Thyroid gland (tissue), 4 donors: ENCODE data around the gene RPS26. TPM values are rescaled to one million over a fixed set of nuclear protein-coding genes. Genes with fewer than 3 reads are reported as not detected.
"Not testable (repeated sequence)": the region's sequence is repeated elsewhere in the genome, so short reads cannot be mapped to it uniquely, and the experiment has no call there.

Experiments
- DNase-seq, 2 donors: peaks; one replicate each; pipeline ENCODE4 v3.0.0-alpha.2; 2019
- H3K27ac ChIP-seq, 3 donors: fragments of 200-600 bp; sonication (generic); 1 replicate in 2 of 3; 2 replicates in 1 of 3; pipeline ENCODE4 v1.5.1; 2016 to 2019; ENCODE audit warnings: mild to moderate bottlenecking in 1 of 3, moderate library complexity in 1 of 3
- H3K27me3 ChIP-seq: fragments of 200-600 bp; sonication (generic); one replicate; pipeline ENCODE4 v1.5.1; 2019
- H3K36me3 ChIP-seq, 2 donors: fragments of 200-600 bp; sonication (generic); one replicate each; pipeline ENCODE4 v1.5.1; 2016 to 2019
- H3K4me1 ChIP-seq, 2 donors: fragments of 200-600 bp; sonication (generic); one replicate each; pipeline ENCODE4 v1.5.1; 2017 to 2019
- H3K4me3 ChIP-seq, 3 donors: fragments of 200-600 bp; sonication (generic); replicated peaks in 1 of 3; 1 replicate in 2 of 3; 2 replicates in 1 of 3; pipeline ENCODE4 v1.5.1; 2016; ENCODE audit warnings: mild to moderate bottlenecking in 1 of 3
- H3K9me3 ChIP-seq: fragments of 200-600 bp; sonication (generic); one replicate; pipeline ENCODE4 v1.5.1; 2017
- CTCF ChIP-seq, 6 experiments: fragments of 200-600 bp in 3 of 6; fragments of 450-650 bp in 3 of 6; sonication (generic) in 3 of 6; IDR thresholded peaks; one replicate each; pipeline ENCODE4 v1.5.1; 2016 to 2019; ENCODE audit warnings: antibody characterized with exemption in 6 of 6, mild to moderate bottlenecking in 2 of 6, inconsistent platforms in 1 of 6, moderate library complexity in 1 of 6
- POLR2A ChIP-seq, 2 donors: fragments of 450-650 bp; IDR thresholded peaks; one replicate each; pipeline ENCODE4 v1.6.1; 2017; ENCODE audit warnings: antibody characterized with exemption in 2 of 2, mild to moderate bottlenecking in 2 of 2, moderate library complexity in 1 of 2
- WGBS, 2 donors: methylation state at CpG; one replicate each; pipeline ENCODE4 v1.1.5; 2017; 5-methylcytosine and 5-hydroxymethylcytosine counted together
- intact Hi-C: fragments of 100-400 bp; cut with DNase I; formaldehyde crosslinking; loops from one replicate; pipeline ENCODE4 v1.15.1; 2023
- total RNA-seq, 4 donors: library from RNA; depleted of rRNA; stranded (reverse); fragments of >200 nt; gene quantifications; one replicate each; pipeline ENCODE4 v1.2.3, GENCODE V29; 2016

RPS26 gene
- total RNA-seq, 4 donors from 2014 or later: 81.4 to 1,193 (median 632) TPM

- H3K27me3 ChIP-seq: no peaks in the 10 kb centered on the region
- H3K9me3 ChIP-seq: no peaks in the 10 kb centered on the region
- 57 to 61% methylated on average over 14 of the region's 14 CpGs for WGBS, 2 donors
- TF ChIP-seq POLR2A (IDR thresholded peaks at IDR 0.05): no peak
- TF ChIP-seq CTCF (IDR thresholded peaks at IDR 0.05): no peak
- H3K4me3 ChIP-seq: peak overlapping the region in 1 of 3 donors; percentile 80
- peaks cover 7 to 11% of the 10 kb centered on the region in 2 donors for H3K4me1 ChIP-seq
- DNase-seq: no peak
- peak overlapping the region; percentile 94 to 97 (median 94) for H3K27ac ChIP-seq
- H3K36me3 ChIP-seq: peaks cover 20 to 23% of the 10 kb centered on the region in 2 donors
- intact Hi-C loops: loop anchor here (10.0 kb wide), 1 partner anchor 64 kb away; the partner anchor contains the start of gene PA2G4
These were observed 661 bp upstream of the RPS26 start for GRCh38 chr12:56040963-56041551.

- peaks cover 7 to 11% of the 10 kb centered on the region in 2 donors for H3K4me1 ChIP-seq
- peak overlapping the region; percentile 74 to 88 (median 80) for H3K4me3 ChIP-seq
- WGBS, 2 donors: 0 to 1% methylated on average over 11 to 20 of the region's 20 CpGs
- H3K27me3 ChIP-seq, H3K9me3 ChIP-seq: not testable (repeated sequence)
- peaks cover 20 to 23% of the 10 kb centered on the region in 2 donors for H3K36me3 ChIP-seq
- intact Hi-C loops: loop anchor here (10.0 kb wide), 1 partner anchor 62 kb away; the partner anchor contains the start of gene PA2G4
- H3K27ac ChIP-seq: peak overlapping the region; percentile 94 to 97 (median 94)
- peak in 1 of 2 donors; percentile 10 for DNase-seq
These were observed 704 bp downstream of the RPS26 start for GRCh38 chr12:56042430-56042813.

GRCh38 chr12:56042843-56043242 is 1.1 kb downstream of the RPS26 start:
- Histone ChIP-seq H3K9me3 (no peaks in the 10 kb centered on the region), H3K4me3 (peak overlapping the region; percentile 74 to 88 (median 80)), H3K27ac (peak overlapping the region in 2 of 3 donors; percentile 94 to 97), H3K4me1 (peaks cover 7 to 11% of the 10 kb centered on the region in 2 donors), H3K27me3 (no peaks in the 10 kb centered on the region), H3K36me3 (peaks cover 20 to 23% of the 10 kb centered on the region in 2 donors)
- intact Hi-C loops: loop anchor here (10.0 kb wide), 1 partner anchor 62 kb away; the partner anchor contains the start of gene PA2G4
- DNase-seq: no peak
- 41 to 45% methylated on average over 9 of the region's 9 CpGs for WGBS, 2 donors
- TF ChIP-seq POLR2A (IDR thresholded peaks at IDR 0.05): no peak
- TF ChIP-seq CTCF (IDR thresholded peaks at IDR 0.05): no peak

- intact Hi-C loops: loop anchor here (10.0 kb wide), 1 partner anchor 59 kb away; the partner anchor contains the start of gene PA2G4
- Histone ChIP-seq H3K27me3 (no peaks in the 10 kb centered on the region), H3K4me1 (peaks cover 7 to 9% of the 10 kb centered on the region in 2 donors), H3K36me3 (peaks cover 20 to 23% of the 10 kb centered on the region in 2 donors), H3K4me3 (no peak overlapping the region), H3K27ac (no peak overlapping the region), H3K9me3 (no peaks in the 10 kb centered on the region)
- no peak for TF ChIP-seq CTCF (IDR thresholded peaks at IDR 0.05)
- TF ChIP-seq POLR2A (IDR thresholded peaks at IDR 0.05): no peak
- DNase-seq: no peak
- WGBS, 2 donors: 78 to 89% methylated on average over 9 of the region's 9 CpGs
These were observed 4.5 kb downstream of the RPS26 start for GRCh38 chr12:56046027-56046780.

GRCh38 chr12:56053407-56053893 is 11.7 kb downstream of the RPS26 start:
- WGBS, 2 donors: 87 to 88% methylated on average over 6 of the region's 6 CpGs
- H3K4me3 ChIP-seq: no peak overlapping the region
- no peaks in the 10 kb centered on the region for H3K36me3 ChIP-seq
- H3K9me3 ChIP-seq: no peaks in the 10 kb centered on the region
- H3K27me3 ChIP-seq: no peaks in the 10 kb centered on the region
- no peak overlapping the region for H3K27ac ChIP-seq
- no peak for DNase-seq
- no peaks in the 10 kb centered on the region for H3K4me1 ChIP-seq
- intact Hi-C loops: no loop called here
- TF ChIP-seq CTCF (IDR thresholded peaks at IDR 0.05) (no peak), POLR2A (IDR thresholded peaks at IDR 0.05) (no peak)

GRCh38 chr12:56059964-56060363 is 18.2 kb downstream of the RPS26 start:
- H3K9me3 ChIP-seq, DNase-seq, intact Hi-C loops, H3K36me3 ChIP-seq, H3K4me3 ChIP-seq, H3K27ac ChIP-seq, H3K4me1 ChIP-seq, H3K27me3 ChIP-seq: not testable (repeated sequence)
- WGBS, 2 donors: 97% methylated on average over 8 of the region's 8 CpGs
